GM19043 (cell line): ENCODE results near the gene KDM4C.

Source experiments
- ATAC-seq: cut with Tn5 transposase; IDR thresholded peaks from one replicate; pipeline ENCODE4 v1.9.1; 2021; ENCODE audit warnings: low read depth; ENCODE audit not compliant: unreplicated experiment

Gene KDM4C

GRCh38 chr9:7153134-7153533 lies 395.4 kb downstream of the KDM4C start:
- ATAC-seq: no peak

- ATAC-seq: no peak
These were observed 395.8 kb downstream of the KDM4C start for GRCh38 chr9:7153566-7153965.

GRCh38 chr9:7154003-7154619 lies 396.3 kb downstream of the KDM4C start:
- no peak for ATAC-seq

- no peak for ATAC-seq
These were observed 396.9 kb downstream of the KDM4C start for GRCh38 chr9:7154650-7155049.

- ATAC-seq: no peak
These were observed 403.7 kb downstream of the KDM4C start for GRCh38 chr9:7161469-7161868.

GRCh38 chr9:7163932-7164331 lies 406.2 kb downstream of the KDM4C start:
- ATAC-seq: no peak

- ATAC-seq: no peak
These were observed 406.9 kb downstream of the KDM4C start for GRCh38 chr9:7164440-7165330.

- ATAC-seq: no peak
These were observed 407.7 kb downstream of the KDM4C start for GRCh38 chr9:7165331-7165975.

- ATAC-seq: no peak
These were observed 408.3 kb downstream of the KDM4C start for GRCh38 chr9:7166074-7166473.

- no peak for ATAC-seq
These were observed 412.1 kb downstream of the KDM4C start for GRCh38 chr9:7169717-7170389.

- ATAC-seq: no peak
These were observed 413.8 kb downstream of the KDM4C start for GRCh38 chr9:7171396-7172153.

GRCh38 chr9:7172154-7173115 lies 414.7 kb downstream of the KDM4C start:
- peak; percentile 43 for ATAC-seq

- no peak for ATAC-seq
These were observed 415.4 kb downstream of the KDM4C start for GRCh38 chr9:7173139-7173538.

- ATAC-seq: no peak
These were observed 416.5 kb downstream of the KDM4C start for GRCh38 chr9:7174301-7174700.

- no peak for ATAC-seq
These were observed 417.1 kb downstream of the KDM4C start for GRCh38 chr9:7174884-7175283.

- ATAC-seq: no peak
These were observed 418.8 kb downstream of the KDM4C start for GRCh38 chr9:7176561-7176960.

- no peak for ATAC-seq
These were observed 419.6 kb downstream of the KDM4C start for GRCh38 chr9:7177383-7177782.

- no peak for ATAC-seq
These were observed 421.0 kb downstream of the KDM4C start for GRCh38 chr9:7178729-7179128.

GRCh38 chr9:7180247-7180646 lies 422.5 kb downstream of the KDM4C start:
- no peak for ATAC-seq
